SK-N-MC (cell line): ENCODE data around the gene STARD10.
"Not testable (repeated sequence)": the region's sequence is repeated elsewhere in the genome, so short reads cannot be mapped to it uniquely, and the experiment has no call there.

Source experiments
- DNase-seq: peaks from one replicate; pipeline ENCODE4 v3.0.0-alpha.2; 2011; ENCODE audit warnings: low read depth, low spot score
- H3K27ac ChIP-seq: fragments of 200-600 bp; sonication (generic); 2 replicates; pipeline ENCODE4 v1.5.1; 2016; ENCODE audit warnings: mixed run types
- H3K36me3 ChIP-seq: fragments of 200-600 bp; sonication (generic); 2 replicates; pipeline ENCODE4 v1.6.1; 2017; ENCODE audit warnings: antibody characterized with exemption, low read length, mixed read lengths; ENCODE audit not compliant: insufficient read depth
- H3K4me3 ChIP-seq: fragments of 200-600 bp; sonication (generic); 2 replicates; pipeline ENCODE4 v1.5.1; 2016
- H3K9ac ChIP-seq: fragments of 200-600 bp; sonication (generic); 2 replicates; pipeline ENCODE4 v1.8.0; 2017; ENCODE audit warnings: mixed run types, mixed read lengths; ENCODE audit not compliant: insufficient read length
- H3K9me3 ChIP-seq: fragments of 200-600 bp; sonication (generic); 2 replicates; pipeline ENCODE4 v1.6.1; 2017; ENCODE audit warnings: low read depth, mild to moderate bottlenecking, antibody characterized with exemption, low read length, moderate library complexity, mixed read lengths
- EZH2 ChIP-seq: fragments of 200-600 bp; sonication (generic); IDR thresholded peaks from one replicate; pipeline ENCODE4 v1.6.1; 2017; ENCODE audit warnings: antibody characterized with exemption
- FOXP2 ChIP-seq: optimal IDR thresholded peaks from 2 replicates; pipeline ENCODE3; 2011; ENCODE audit warnings: mild to moderate bottlenecking, moderate library complexity; ENCODE audit not compliant: insufficient read depth; ENCODE audit errors: extremely low read length, control extremely low read depth
- POLR2AphosphoS5 ChIP-seq: IDR thresholded peaks from 2 replicates; pipeline ENCODE4 v1.6.1; 2012; ENCODE audit warnings: mild to moderate bottlenecking, low read depth, low read length, borderline replicate concordance

Gene STARD10

DNA sequence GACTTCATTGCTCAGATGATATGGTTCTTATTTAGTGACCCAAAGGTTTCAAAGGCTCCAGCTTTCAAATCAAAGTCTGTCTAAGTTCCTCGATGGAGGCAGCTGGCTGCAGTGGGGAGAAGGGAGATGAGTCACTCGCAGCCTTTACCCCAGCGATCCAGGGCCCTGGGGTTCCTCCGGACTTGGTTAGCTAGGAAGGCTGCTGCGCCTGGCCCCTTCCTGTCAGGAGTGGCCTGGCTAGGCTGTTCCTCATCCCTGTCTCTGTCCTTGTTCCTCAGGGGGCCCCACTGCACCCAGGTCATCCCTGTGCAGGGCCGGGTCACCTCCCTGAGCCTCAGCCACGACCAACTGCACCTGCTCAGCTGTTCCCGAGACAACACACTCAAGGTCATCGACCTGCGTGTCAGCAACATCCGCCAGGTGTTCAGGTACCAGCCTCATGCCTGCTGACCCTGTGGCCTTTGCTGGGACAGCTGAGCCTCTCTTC, 34.3 kb upstream of the STARD10 start:
- TF ChIP-seq EZH2 (no peak), FOXP2 (no peak), POLR2AphosphoS5 (no peak)
- no peak overlapping the region for H3K9ac ChIP-seq
- no peak for DNase-seq
- H3K27ac ChIP-seq: no peak overlapping the region
- H3K36me3 ChIP-seq: no peaks in the 10 kb centered on the region
- no peak overlapping the region for H3K4me3 ChIP-seq
- no peaks in the 10 kb centered on the region for H3K9me3 ChIP-seq

DNA sequence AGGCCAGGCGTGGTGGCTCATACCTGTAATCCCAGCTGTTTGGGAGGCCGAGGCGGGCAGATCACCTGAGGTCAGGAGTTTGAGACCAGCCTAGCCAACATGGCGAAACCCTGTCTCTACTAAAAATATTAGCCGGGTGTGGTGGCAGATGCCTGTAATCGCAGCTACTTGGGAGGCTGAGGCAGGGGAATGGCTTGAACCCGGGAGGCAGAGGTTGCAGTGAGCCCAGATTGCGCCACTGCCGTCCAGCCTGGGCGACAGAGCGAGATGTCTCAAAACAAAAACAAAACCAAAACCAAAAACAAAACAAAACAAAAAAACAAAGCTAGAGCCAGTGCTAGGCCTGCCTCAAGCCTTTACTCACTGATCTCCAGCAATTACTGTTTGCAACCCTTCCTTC, 33.8 kb upstream of the STARD10 start:
- not testable (repeated sequence) for H3K36me3 ChIP-seq, H3K9ac ChIP-seq, H3K27ac ChIP-seq, H3K9me3 ChIP-seq, H3K4me3 ChIP-seq, DNase-seq

- Histone ChIP-seq H3K9ac (no peak overlapping the region), H3K36me3 (no peaks in the 10 kb centered on the region), H3K27ac (no peak overlapping the region), H3K4me3 (no peak overlapping the region), H3K9me3 (no peaks in the 10 kb centered on the region)
- no peak for TF ChIP-seq POLR2AphosphoS5
- TF ChIP-seq FOXP2: no peak
- TF ChIP-seq EZH2: no peak
- no peak for DNase-seq
Observed at GRCh38 chr11:72826942-72827480, 33.2 kb upstream of the STARD10 start.

GRCh38 chr11:72826191-72826941, 32.5 kb upstream of the STARD10 start:
- Histone ChIP-seq H3K4me3 (no peak overlapping the region), H3K9me3 (no peaks in the 10 kb centered on the region), H3K36me3 (no peaks in the 10 kb centered on the region), H3K27ac (no peak overlapping the region), H3K9ac (no peak overlapping the region)
- no peak for TF ChIP-seq EZH2
- no peak for TF ChIP-seq FOXP2
- TF ChIP-seq POLR2AphosphoS5: no peak
- no peak for DNase-seq

- Histone ChIP-seq H3K36me3 (no peaks in the 10 kb centered on the region), H3K9ac (no peak overlapping the region), H3K4me3 (no peak overlapping the region), H3K9me3 (no peaks in the 10 kb centered on the region), H3K27ac (no peak overlapping the region)
- no peak for DNase-seq
- no peak for TF ChIP-seq POLR2AphosphoS5
- no peak for TF ChIP-seq FOXP2
- no peak for TF ChIP-seq EZH2
Observed at GRCh38 chr11:72825661-72826060, 31.8 kb upstream of the STARD10 start.

DNA sequence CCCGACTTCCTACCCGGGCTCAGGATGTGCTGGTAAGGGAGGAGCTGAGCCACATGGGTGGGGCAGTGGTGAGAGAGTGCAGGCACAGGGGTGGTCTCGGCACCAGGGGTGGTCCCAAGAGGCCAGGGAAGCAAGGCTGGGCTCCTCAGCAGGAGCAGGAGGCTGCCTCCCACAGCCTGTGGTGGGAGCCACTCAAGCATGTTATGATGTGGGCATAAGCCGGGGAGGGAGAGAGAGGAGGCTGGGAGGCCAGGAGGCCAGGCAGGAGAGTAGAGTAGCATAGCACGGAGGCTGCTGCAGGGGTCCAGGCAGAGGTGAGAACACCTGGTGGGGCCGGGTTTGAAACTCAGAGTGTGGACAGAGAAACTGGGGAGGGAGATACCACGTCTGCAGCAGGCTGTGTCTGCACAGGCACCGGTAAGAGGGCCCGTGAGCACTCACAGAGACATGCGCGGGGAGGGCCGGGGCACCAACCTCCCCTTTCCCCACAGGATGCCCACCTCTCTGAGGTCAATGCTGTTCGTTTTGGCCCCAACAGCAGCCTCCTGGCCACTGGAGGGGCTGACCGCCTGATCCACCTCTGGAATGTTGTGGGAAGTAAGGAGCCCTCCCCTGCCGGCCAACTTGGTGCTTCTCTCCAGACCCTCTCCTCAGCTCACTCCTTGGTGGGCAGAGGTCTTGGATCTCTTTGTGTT, 31.1 kb upstream of the STARD10 start:
- no peak for DNase-seq
- no peak for TF ChIP-seq POLR2AphosphoS5
- TF ChIP-seq EZH2: no peak
- TF ChIP-seq FOXP2: no peak
- no peak overlapping the region for H3K4me3 ChIP-seq
- no peaks in the 10 kb centered on the region for H3K36me3 ChIP-seq
- no peak overlapping the region for H3K27ac ChIP-seq
- no peak overlapping the region for H3K9ac ChIP-seq
- H3K9me3 ChIP-seq: no peaks in the 10 kb centered on the region

DNA sequence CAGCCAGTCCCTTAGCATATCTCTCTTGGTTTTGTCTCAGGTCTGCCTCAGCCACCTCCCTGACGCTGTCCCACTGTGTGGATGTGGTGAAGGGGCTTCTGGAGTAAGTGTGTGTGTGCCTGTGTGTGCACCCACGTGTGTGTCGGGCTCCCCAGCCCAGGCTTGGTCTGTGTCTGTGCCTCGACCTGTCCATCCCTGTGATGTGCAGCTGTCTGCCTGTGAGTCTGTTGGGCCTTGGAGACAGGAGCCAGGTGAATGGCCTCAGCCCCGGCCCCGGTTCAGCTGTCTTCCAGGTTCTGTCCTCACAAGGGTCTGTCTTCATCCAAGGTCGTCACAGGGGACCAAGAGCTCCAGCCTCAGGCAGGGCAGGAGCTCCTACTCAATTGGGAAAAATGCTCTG, 30.2 kb upstream of the STARD10 start:
- Histone ChIP-seq H3K9ac (no peak overlapping the region), H3K36me3 (no peaks in the 10 kb centered on the region; the same call in 1 of the 2 replicates)
- no peak for DNase-seq

GRCh38 chr11:72823105-72823804, 29.4 kb upstream of the STARD10 start:
- no peak for TF ChIP-seq FOXP2
- TF ChIP-seq EZH2: no peak
- TF ChIP-seq POLR2AphosphoS5: no peak
- Histone ChIP-seq H3K9me3 (no peaks in the 10 kb centered on the region), H3K27ac (no peak overlapping the region), H3K4me3 (no peak overlapping the region), H3K9ac (no peak overlapping the region), H3K36me3 (no peaks in the 10 kb centered on the region; the same call in 1 of the 2 replicates)
- DNase-seq: no peak

More for the DNA sequence above, 30.2 kb upstream of the STARD10 start:
- H3K27ac ChIP-seq: no peak overlapping the region
- TF ChIP-seq EZH2 (no peak), FOXP2 (no peak), POLR2AphosphoS5 (no peak)
- no peak overlapping the region for H3K4me3 ChIP-seq
- no peaks in the 10 kb centered on the region for H3K9me3 ChIP-seq
